BLaER1 (cell line): ENCODE data around the gene STN1.

Source experiments
- H3K27ac ChIP-seq: shearing (Covaris generic); formaldehyde crosslinking; 2 replicates; pipeline ENCODE4 v1.8.1; 2022
- H3K27me3 ChIP-seq: shearing (Covaris generic); formaldehyde crosslinking; 2 replicates; pipeline ENCODE4 v1.8.1; 2022
- H3K36me3 ChIP-seq: shearing (Covaris generic); formaldehyde crosslinking; 2 replicates; pipeline ENCODE4 v1.8.1; 2022
- H3K4me1 ChIP-seq: shearing (Covaris generic); formaldehyde crosslinking; 2 replicates; pipeline ENCODE4 v1.8.1; 2022
- H3K4me2 ChIP-seq: shearing (Covaris generic); formaldehyde crosslinking; 2 replicates; pipeline ENCODE4 v1.8.1; 2022
- H3K4me3 ChIP-seq: shearing (Covaris generic); formaldehyde crosslinking; 2 replicates; pipeline ENCODE4 v1.8.1; 2022
- H3K9ac ChIP-seq: shearing (Covaris generic); formaldehyde crosslinking; 2 replicates; pipeline ENCODE4 v1.8.1; 2022
- H3K9me3 ChIP-seq: shearing (Covaris generic); formaldehyde crosslinking; 2 replicates; pipeline ENCODE4 v1.8.1; 2022
- H4K20me1 ChIP-seq: shearing (Covaris generic); formaldehyde crosslinking; 2 replicates; pipeline ENCODE4 v1.8.1; 2022
- Cebpa-rat ChIP-seq: shearing (Covaris generic); IDR thresholded peaks from 2 replicates; pipeline ENCODE4 v1.8.1; 2022

STN1 gene

GRCh38 chr10:103930449-103930848, 12.5 kb upstream of the STN1 start:
- no peak overlapping the region for H3K27ac ChIP-seq
- H3K9me3 ChIP-seq: no peaks in the 10 kb centered on the region
- TF ChIP-seq Cebpa-rat: no peak
- no peak overlapping the region for H3K9ac ChIP-seq
- no peak overlapping the region for H3K4me3 ChIP-seq
- no peaks in the 10 kb centered on the region for H3K27me3 ChIP-seq
- no peaks in the 10 kb centered on the region for H4K20me1 ChIP-seq
- no peak overlapping the region for H3K4me2 ChIP-seq
- H3K36me3 ChIP-seq: no peaks in the 10 kb centered on the region
- 0 out of 2 replicates have a peak, but pooled peaks cover under 1% of the 10 kb centered on the region for H3K4me1 ChIP-seq

- H3K36me3 ChIP-seq: no peaks in the 10 kb centered on the region
- H3K27me3 ChIP-seq: no peaks in the 10 kb centered on the region
- no peak overlapping the region for H3K9ac ChIP-seq
- no peaks in the 10 kb centered on the region for H3K4me1 ChIP-seq
- H3K4me3 ChIP-seq: no peak overlapping the region
- H3K27ac ChIP-seq: no peak overlapping the region
- TF ChIP-seq Cebpa-rat: no peak
- no peaks in the 10 kb centered on the region for H3K9me3 ChIP-seq
- no peak overlapping the region for H3K4me2 ChIP-seq
- no peaks in the 10 kb centered on the region for H4K20me1 ChIP-seq
Observed at GRCh38 chr10:103929381-103929921, 11.5 kb upstream of the STN1 start.

GRCh38 chr10:103928784-103929183, 10.8 kb upstream of the STN1 start:
- no peak for TF ChIP-seq Cebpa-rat
- H3K4me2 ChIP-seq: no peak overlapping the region

DNA sequence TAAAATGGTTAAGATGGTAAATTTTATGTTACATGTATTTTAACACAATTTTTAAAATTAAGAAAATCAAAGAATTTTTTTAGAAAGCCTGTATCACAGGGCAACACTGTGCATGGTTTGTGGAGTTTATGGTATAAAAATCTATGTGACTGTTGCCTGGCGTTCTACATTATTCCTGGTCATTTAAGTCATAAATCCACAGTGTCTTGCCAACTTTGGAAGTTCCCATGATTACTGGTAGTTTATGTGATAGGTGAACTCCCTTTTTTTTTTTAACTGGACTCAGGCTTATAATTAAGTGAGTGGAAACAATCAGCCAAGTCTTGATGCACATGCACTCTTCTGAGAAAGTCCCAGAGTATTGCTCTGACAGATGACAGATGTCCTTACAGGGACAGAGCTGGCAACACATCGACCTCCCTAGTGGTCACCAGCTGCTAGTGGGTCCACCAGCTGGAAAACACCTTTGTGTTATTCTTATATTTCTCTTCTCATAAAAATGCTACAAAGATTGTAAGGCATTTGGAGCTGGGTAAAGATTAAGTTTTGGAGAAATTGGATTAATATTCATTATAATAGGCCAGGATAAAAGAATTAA, 8.8 kb upstream of the STN1 start:
- Histone ChIP-seq H4K20me1 (no peaks in the 10 kb centered on the region), H3K4me1 (no peaks in the 10 kb centered on the region), H3K4me3 (no peak overlapping the region), H3K4me2 (no peak overlapping the region), H3K27me3 (no peaks in the 10 kb centered on the region), H3K9me3 (no peaks in the 10 kb centered on the region), H3K36me3 (no peaks in the 10 kb centered on the region), H3K27ac (no peak overlapping the region), H3K9ac (no peak overlapping the region)
- no peak for TF ChIP-seq Cebpa-rat

More at GRCh38 chr10:103928784-103929183, 10.8 kb upstream of the STN1 start:
- no peaks in the 10 kb centered on the region for H3K27me3 ChIP-seq
- H3K27ac ChIP-seq: no peak overlapping the region
- no peak overlapping the region for H3K9ac ChIP-seq
- H4K20me1 ChIP-seq: no peaks in the 10 kb centered on the region
- H3K36me3 ChIP-seq: no peaks in the 10 kb centered on the region
- no peaks in the 10 kb centered on the region for H3K4me1 ChIP-seq
- H3K9me3 ChIP-seq: no peaks in the 10 kb centered on the region
- no peak overlapping the region for H3K4me3 ChIP-seq

GRCh38 chr10:103925591-103925990, 7.6 kb upstream of the STN1 start:
- Histone ChIP-seq H4K20me1 (no peaks in the 10 kb centered on the region), H3K36me3 (no peaks in the 10 kb centered on the region), H3K27me3 (no peaks in the 10 kb centered on the region), H3K4me1 (no peaks in the 10 kb centered on the region), H3K4me2 (no peak overlapping the region), H3K9ac (no peak overlapping the region), H3K4me3 (no peak overlapping the region), H3K9me3 (no peaks in the 10 kb centered on the region), H3K27ac (no peak overlapping the region)
- TF ChIP-seq Cebpa-rat: no peak

GRCh38 chr10:103923502-103923901, 5.5 kb upstream of the STN1 start:
- Histone ChIP-seq H3K27ac (no peak overlapping the region), H4K20me1 (no peaks in the 10 kb centered on the region), H3K9me3 (no peaks in the 10 kb centered on the region), H3K27me3 (no peaks in the 10 kb centered on the region), H3K4me1 (peaks cover 8% of the 10 kb centered on the region), H3K36me3 (no peaks in the 10 kb centered on the region), H3K4me2 (no peak overlapping the region), H3K4me3 (no peak overlapping the region), H3K9ac (no peak overlapping the region)
- TF ChIP-seq Cebpa-rat: no peak

DNA sequence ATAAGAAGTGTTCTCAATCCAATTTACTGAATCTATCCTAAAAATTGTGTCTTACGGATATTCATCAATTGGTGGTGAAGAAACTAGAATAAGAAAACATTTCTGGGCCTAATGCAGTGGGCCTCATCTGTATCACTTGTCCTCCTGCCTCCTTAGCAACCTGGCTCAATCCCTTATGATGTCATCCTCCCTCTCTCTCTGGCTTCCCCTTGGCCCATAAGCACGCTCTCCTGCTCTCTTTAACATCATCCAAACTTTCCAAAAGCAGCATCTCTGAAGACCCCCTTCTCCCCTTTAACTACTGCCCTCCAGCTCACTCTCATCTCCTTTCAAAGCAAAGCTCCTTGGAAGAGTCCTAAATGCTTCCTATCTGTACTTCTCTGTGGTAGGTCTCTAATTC, 4.7 kb upstream of the STN1 start:
- Histone ChIP-seq H3K9ac (no peak overlapping the region), H3K27ac (no peak overlapping the region), H3K9me3 (no peaks in the 10 kb centered on the region), H3K27me3 (no peaks in the 10 kb centered on the region), H3K4me2 (no peak overlapping the region), H3K4me1 (peaks cover 11% of the 10 kb centered on the region), H3K4me3 (no peak overlapping the region), H3K36me3 (no peaks in the 10 kb centered on the region), H4K20me1 (no peaks in the 10 kb centered on the region)
- TF ChIP-seq Cebpa-rat: no peak

GRCh38 chr10:103921750-103922195, 3.8 kb upstream of the STN1 start:
- H3K36me3 ChIP-seq: no peaks in the 10 kb centered on the region
- H3K27me3 ChIP-seq: no peaks in the 10 kb centered on the region
- H3K9ac ChIP-seq: no peak overlapping the region
- H4K20me1 ChIP-seq: no peaks in the 10 kb centered on the region
- H3K9me3 ChIP-seq: no peaks in the 10 kb centered on the region
- H3K27ac ChIP-seq: no peak overlapping the region
- no peak for TF ChIP-seq Cebpa-rat
- H3K4me3 ChIP-seq: no peak overlapping the region
- H3K4me2 ChIP-seq: no peak overlapping the region
- peaks cover 20% of the 10 kb centered on the region for H3K4me1 ChIP-seq

DNA sequence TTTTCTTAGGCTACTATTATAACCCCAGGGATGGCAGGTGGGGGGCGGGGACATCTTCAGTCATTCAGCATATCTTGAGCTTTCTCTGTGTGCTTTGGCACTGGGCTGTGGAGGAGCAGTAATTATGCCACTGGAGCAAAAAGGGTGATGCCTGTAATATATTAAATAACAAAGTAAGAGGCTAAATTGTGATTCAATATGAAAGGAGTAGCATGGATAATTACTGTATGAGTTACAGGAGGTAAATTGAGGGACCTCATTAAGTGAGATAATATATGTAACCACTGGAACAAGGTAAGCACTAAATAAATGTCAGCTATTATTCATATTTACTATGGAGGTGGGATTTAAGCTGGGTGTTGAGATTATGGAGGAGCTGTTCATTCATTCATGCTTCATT, 3.3 kb upstream of the STN1 start:
- Histone ChIP-seq H3K27me3 (no peaks in the 10 kb centered on the region), H3K9ac (no peak overlapping the region), H4K20me1 (no peaks in the 10 kb centered on the region), H3K4me1 (peaks cover 25% of the 10 kb centered on the region), H3K27ac (no peak overlapping the region), H3K4me3 (no peak overlapping the region), H3K36me3 (no peaks in the 10 kb centered on the region), H3K4me2 (no peak overlapping the region), H3K9me3 (no peaks in the 10 kb centered on the region)
- TF ChIP-seq Cebpa-rat: no peak

DNA sequence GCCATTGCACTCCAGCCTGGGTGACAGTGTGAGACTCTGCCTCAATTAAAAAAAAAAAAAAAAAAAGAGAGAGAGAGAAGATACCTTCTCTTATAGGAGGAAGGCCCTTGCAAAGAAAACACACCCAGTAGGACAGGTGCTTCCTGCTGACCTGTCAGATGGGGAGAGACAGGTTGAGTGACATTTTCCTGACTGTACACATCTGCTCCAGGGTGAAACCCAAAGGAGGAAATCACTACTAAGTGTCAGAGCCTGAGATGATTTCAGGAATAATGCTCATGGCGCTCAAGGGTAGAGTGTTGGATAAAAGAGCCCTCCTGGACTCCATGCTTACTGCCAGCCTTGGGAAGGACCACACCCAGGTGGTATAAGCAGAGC, 1.7 kb upstream of the STN1 start:
- no peak overlapping the region for H3K9ac ChIP-seq
- peaks cover 14% of the 10 kb centered on the region for H3K9me3 ChIP-seq
- H3K4me3 ChIP-seq: no peak overlapping the region
- H3K4me1 ChIP-seq: peaks cover 31% of the 10 kb centered on the region
- H4K20me1 ChIP-seq: no peaks in the 10 kb centered on the region
- H3K36me3 ChIP-seq: peaks cover 8% of the 10 kb centered on the region
- no peak overlapping the region for H3K4me2 ChIP-seq
- TF ChIP-seq Cebpa-rat: no peak
- H3K27ac ChIP-seq: no peak overlapping the region
- H3K27me3 ChIP-seq: no peaks in the 10 kb centered on the region
